ENCODE measurements around the gene BCAS3.

BCAS3 gene

DNA sequence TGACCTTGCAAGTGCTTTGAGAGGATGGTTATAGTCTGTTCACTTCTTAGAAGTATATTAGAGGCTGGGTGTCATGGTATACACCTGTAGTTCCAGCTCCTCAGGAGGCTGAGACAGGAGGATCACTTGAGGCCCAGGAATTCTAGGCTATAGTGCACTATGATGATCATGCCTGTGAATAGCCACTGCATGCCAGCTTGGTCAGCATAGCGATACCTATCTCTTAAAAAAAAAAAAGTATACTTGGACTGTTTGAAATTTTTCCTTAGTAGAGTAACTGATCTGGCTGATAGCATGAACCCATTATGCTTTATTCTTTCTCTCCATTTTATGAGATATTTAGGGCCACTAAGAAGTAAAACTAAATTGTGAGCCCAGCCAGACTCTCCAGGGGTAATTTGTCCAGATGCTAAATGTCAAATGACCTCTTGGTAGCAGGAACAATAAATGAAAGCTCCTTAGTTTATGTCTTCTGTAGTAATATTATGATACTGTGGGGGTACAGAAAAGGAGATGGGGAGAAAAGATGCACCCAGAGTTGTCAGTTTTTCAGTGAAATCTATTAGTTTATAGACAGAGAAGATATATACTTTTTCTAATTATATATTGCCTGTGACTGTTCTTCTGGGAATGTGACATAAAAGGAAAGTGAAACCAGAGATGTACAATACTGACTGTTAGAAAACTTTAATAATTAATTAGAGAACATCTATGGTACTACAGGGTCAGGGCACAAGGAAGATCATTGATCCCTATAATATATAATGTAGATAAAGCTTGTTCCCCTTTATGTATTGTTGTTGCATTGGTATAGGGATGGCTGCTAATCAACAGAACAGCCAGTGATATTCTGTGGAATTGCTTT, 386.7 kb downstream of the BCAS3 start:
- no peak for DNase-seq (ENCODE audit: low spot score)

DNA sequence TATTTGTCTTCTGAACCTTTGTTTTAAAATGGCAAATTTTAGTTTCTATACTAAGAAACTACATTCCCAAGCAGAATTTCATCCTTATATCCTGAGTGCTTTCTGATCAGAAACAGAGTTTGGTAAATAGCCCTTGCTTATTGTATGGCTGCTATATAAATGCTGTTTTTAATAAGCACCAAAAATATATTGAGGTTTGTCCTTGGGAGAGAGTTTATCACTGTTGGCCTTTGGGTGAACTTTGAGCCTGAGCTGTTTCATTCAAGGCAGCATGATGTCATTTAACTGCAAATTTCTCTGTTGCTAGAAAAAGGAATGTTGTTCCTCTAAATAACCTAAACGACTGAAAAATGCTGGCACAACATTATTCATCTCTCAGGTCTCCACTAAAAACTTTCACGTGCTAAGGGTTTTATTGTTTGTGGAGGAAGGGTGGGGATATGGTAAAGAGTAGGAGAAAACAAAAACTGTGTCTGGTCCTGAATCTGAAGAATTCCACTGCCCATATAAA, 387.7 kb downstream of the BCAS3 start:
- DNase-seq (ENCODE audit: low spot score), result no peak

DNA sequence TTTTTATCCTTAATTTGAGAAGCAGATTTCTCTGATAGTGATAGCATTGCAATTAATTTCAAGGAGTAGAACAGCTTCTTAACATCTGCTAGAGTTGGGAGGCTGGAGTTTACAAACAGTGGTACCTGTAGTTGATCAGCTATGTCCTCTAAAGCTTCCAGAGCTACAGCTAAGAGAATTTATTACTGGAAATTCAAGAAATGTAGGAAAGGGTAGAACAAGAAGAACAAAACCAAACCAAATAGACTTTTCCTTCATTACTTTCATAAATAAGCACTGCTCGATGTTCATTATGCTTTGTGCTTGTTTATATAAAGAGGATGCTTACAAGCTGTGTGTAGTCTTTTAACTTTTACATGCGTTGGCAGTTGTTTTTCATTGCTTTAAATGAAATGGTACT, 388.4 kb downstream of the BCAS3 start:
- DNase-seq (ENCODE audit: low spot score), result no peak

DNA sequence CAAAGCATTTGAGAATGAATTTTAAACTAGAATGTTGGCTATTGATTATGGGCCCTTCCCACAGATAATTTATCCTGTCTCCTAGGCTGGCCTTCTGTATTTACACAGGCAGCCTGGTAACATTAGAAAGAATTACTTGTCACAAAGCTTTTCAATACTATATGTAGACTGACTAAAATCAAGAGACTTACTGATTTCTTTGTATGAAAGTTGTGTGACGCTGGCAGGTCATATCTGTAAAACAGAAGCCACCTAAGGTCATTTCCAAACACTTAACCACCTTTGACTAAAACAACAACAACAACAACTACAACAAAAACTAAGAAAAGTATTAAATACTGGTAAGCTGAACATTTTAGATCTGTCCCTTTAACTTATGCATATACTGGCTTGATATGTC, 393.0 kb downstream of the BCAS3 start:
- DNase-seq (ENCODE audit: low spot score), result no peak

DNA sequence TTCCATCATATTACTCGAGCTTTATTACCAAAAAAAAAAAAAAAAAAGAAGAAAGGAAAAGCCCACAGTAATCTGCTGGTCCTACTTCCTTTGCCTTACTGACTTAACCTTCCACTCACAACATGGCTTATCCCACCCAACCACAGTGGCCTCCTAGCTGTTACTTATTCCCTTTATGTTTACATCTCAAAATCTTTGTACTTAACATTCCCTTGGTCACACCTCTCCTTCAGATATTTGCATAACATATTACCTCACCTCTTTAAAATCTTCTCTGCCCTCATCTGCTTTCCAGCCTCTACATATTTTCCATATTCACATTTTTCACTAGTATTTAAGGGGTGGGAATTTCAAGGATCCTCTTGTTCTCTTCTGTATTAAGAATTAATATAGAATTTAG, 395.0 kb downstream of the BCAS3 start:
- no peak for DNase-seq (ENCODE audit: low spot score)

DNA sequence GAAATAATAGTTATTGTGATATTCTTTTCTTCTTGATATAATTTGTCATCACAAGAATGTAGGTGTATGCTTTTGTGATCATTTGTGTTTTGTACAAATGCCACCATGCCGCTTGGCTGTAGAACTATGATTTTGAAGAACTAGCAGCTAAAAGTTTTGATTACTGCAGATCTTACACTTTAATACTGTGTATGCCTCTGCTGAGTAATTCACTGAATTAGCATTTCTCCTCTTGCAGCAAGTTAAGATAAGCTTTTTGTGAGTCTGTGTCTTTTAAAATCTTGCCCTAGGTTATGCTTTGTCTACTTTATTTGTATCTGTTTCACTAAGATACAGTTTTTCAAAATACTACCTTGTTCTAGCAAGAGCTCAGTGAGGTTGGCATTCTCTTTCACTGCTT, 395.5 kb downstream of the BCAS3 start:
- DNase-seq (ENCODE audit: low spot score), result no peak

DNA sequence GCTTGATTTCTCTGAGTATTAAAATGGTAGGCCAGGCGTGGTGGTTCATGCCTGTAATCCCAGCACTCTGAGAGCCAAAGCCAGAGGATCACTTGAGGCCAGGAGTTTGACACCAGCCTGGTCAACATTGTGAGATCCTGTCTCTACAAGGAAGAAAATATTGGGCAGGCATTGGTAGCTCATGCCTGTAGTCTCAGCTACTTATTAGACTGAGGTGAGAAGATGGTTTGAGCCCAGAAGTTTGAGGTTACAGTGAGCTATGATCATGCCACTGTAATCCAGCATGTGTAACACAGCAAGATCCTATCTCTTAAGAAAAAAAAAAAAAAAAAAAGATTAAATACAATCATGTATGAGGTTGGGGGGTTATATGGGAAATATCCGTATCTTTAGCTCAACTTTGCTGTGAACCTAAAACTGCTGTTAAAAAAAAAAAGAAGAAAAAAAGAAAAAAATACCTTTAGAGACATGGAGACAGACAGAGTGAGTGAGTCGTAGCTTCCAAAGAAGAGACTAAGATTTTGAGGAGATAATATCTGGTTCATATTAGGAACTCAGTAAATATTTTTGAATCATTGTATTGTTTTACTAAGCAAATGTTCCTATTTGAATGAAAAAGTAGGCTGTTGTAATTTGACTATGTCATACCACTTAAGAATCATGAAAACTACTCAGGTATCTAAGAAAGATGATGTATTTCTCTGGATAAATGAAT, 396.3 kb downstream of the BCAS3 start:
- DNase-seq (ENCODE audit: low spot score), result no peak

DNA sequence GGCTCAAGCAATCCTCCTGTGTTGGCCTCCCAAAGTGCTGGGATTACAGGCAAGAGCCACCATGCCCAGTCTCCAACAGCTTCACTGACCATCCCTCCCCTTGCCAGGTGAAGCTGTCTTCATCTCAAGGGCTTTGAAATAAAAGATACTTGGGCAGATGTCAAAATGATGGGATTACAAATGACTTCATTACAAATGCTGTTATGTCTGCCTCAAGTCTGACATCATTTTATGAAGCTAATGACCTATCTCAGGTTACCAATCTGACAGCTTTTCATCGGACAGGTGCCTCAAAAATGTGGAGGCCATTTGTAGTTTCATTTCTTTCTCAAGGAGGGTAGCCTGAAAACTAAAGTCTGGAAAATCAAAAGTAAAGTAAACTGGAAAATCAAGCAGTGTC, 398.3 kb downstream of the BCAS3 start:
- DNase-seq (ENCODE audit: low spot score), result no peak

DNA sequence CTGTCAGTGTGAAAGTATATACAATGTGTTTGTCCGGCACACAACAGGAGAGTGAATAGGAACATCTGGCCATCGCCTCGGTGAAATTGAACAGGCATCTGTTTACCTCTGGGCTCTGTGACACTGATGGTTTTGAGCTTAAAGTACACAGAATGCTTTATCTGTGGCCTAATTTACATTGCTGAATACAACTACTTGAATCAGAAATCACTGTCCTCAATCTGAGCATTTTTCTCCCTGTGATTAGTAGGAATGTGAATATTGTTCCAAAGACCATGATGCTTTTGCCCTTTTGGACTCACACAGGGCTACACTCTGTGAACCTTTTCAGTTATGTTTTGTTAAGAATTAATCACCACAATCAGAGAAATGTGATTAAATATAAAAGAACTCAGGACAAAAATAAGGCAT, 399.0 kb downstream of the BCAS3 start:
- DNase-seq (ENCODE audit: low spot score), result no peak

DNA sequence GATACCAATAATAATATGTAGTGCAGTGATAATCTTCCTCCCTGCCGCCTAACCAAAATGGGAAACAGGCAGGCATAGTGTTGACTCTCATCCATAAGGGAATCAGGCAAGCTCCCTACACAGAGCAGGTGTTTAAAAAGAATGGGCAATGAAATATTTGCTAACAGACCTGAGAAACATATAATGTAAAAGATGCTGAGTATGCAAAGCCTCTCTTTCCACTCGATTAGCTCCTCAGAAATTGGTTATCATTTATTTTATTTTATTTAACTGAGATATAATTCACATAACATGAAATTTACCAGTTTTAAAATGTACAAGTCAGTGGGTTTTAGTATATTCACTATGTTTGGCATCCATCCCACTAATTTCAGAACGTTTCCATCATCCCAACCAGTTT, 404.3 kb downstream of the BCAS3 start:
- DNase-seq (ENCODE audit: low spot score), result no peak

DNA sequence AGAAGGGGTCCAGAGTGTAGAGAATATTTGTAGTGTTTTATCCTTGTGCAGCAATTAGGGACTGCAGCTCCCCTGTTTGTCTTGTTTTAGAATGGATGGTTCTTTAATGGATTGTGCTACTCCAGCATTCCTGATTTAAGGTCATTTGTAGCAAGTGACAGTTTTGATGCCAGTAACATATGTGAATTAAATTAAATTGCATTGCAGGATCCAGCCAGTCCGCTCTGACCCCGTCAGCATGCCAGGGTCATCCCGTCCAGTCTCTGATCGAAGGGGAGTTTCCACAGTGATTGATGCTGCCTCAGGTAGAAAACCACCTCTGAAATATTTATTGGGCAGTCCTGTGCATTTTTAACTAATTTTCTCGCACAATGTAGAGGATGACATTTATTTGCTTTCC, 406.6 kb downstream of the BCAS3 start:
- peak; percentile 29 for DNase-seq (ENCODE audit: low spot score)

DNA sequence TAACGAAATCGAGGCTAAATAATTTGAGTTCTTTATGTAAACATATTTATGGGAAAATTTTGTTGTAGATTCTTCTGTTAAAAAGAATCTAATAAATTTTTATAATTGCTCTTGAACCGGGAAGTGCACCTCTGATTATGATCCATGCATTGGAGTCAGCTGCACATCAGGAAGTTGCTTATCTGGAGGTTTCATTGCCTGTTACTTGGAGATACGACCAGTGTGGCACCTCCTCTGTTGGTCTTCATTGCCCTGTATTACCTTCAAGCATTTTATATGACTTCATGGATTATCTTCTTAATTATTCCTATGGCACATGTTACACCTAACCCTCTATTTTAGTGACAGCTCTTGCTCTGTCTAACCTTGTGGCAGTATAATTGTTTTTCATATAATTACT, 409.4 kb downstream of the BCAS3 start:
- DNase-seq (ENCODE audit: low spot score), result no peak

DNA sequence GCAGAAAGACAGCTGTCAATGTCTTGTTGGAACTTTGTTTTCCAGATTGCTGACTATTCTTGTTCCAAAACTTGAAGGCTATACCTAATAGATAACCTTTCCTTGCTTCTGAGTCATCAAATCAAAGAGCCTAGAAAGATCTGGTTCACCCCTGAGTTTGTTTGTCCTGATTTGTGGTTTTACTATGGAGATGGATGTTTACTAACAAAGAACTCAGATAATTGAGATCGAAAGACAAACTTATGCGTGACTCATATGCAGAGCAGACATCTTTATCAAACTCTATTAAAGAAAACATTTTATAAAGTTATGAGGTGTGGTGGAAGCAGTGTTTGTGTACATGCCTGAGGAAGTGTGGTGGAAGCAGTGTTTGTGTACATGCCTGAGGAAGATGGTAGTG, 410.9 kb downstream of the BCAS3 start:
- DNase-seq (ENCODE audit: low spot score), result no peak

DNA sequence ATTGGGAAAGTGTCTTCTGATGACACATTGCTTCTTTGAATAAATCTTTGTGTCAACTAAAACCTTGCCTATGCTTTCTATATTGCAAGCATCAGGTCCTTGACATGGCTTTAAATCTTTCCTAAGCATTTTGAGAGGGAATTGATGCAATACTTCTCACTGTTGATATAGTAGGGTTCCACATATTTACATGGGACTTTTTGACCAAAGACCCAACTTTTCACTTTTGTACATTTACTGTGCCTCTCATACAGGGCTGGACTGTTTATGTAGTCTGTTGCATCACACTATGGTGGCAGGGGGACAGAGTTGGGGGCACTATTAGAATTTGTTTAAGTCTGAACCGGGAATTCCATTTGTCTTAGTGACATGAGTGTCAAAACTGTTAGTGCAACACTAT, 413.4 kb downstream of the BCAS3 start:
- no peak for DNase-seq (ENCODE audit: low spot score)

DNA sequence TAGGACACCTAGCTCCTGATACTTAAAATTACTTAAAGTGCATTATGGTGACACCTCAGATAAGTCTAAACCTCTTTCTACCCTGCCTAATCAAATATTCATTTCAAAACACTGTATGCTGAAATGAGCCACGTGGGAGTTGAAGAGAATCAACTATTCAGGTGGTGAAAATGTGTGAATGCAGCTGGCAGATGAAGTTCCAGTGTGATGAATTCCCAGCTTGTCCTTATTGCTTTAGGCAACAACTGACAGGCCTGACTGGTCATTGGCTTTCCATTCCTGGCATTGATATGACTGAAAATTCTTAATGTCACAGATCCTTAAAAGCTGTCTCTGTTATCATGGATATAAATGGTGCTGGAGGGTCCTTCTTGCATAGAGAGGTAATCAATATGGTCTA, 420.1 kb downstream of the BCAS3 start:
- DNase-seq (ENCODE audit: low spot score), result no peak

DNA sequence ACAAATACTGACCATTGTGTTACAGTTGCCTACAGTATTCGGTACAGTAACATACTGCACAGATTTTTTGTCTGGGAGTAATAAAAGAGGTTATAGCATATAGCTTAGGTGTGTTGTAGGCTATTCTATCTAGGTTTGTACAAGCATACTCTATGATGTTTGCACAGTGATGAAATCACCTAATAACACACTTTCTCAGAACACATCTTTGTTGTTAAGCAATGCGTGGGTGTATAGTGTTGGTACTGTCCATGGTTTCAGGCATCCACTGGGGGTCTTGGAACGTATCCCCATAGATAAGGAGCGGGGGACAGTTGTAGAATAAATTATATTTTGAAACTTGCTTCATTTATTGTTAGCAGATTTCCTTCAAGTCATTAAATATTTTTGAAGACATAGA, 428.7 kb downstream of the BCAS3 start:
- no peak for DNase-seq (ENCODE audit: low spot score)

DNA sequence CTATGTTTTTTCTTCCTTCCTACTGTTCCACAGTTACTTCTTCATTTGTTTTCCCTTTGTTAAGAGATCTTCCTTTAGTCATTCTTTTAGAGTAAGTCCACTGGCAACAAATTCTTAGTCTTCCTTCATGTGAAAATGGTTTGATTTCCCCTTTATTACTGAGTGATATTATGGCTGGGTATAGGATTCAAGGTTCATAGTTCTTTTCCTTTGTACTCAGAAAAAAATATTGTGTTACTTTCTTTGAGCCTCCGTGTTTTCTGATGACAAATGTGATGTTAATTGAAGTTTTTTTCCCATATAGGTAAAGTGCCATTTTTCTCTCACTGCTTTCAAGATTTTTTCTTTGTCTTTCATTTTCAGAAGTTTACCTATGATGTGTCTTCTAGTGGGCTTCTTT, 438.9 kb downstream of the BCAS3 start:
- no peak for DNase-seq (ENCODE audit: low spot score)

DNA sequence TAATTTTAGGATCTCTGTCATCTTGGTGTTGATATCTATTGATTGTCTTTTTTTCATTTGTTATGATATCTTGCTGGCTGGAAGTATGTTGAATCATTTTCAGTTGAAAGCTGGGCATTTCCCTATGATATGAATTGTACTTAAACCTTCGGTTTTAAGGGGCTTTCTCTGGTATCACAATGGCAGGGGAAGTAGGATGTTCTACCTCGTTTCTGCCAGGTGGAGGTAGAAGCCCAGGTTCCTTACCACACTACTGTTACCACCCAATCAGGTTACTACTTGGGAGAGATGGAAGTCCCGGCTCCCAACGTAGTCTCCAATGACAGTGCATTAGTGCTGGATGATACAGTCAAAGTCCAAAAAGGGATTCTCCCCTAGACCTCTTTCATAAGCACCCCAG, 440.3 kb downstream of the BCAS3 start:
- DNase-seq (ENCODE audit: low spot score), result no peak

DNA sequence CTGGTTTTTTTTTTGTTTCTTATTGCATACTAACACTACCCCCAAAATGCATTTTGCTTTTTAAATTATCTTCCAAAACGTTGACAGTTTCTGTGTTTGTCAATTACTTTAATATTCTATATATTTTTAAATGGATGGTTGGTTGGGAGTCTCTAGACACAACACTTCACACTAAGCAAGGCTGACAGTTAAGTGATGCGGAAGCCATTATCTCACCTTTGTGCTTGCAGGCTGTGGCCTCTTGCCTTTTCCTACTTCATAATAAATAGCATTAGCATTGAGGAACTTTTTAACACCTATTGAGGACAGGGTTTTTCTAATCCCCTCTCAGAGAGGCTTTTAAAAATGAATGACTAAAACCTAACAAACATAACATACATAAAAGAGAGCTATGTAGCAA, 441.2 kb downstream of the BCAS3 start:
- DNase-seq (ENCODE audit: low spot score), result no peak

DNA sequence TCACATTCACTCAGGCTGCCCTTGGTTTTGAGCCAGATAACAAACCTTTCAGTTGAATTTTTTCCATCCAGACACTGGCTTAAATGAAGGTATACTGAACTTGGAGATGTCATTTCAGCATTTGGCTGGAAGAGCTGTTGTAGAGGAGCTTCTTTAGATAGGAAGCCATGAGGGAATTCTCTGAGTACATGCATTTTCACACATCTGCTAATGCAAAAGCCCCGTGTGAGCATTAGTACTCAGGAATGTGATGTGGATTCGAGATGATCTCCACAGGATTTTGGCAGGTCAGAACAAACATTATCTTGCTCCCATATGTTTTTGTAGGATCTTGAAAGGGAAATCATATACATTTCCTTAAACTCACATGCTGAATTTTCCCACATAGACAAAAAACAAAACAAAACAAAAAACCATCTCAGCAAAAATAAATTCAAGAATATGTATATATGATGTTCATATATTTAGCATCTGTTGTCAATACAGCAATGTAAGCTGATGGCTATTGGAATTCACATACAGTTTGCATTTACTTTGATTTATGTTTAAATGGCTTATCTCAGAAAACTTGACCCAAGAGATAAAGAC, 444.8 kb downstream of the BCAS3 start:
- no peak for DNase-seq (ENCODE audit: low spot score)

DNA sequence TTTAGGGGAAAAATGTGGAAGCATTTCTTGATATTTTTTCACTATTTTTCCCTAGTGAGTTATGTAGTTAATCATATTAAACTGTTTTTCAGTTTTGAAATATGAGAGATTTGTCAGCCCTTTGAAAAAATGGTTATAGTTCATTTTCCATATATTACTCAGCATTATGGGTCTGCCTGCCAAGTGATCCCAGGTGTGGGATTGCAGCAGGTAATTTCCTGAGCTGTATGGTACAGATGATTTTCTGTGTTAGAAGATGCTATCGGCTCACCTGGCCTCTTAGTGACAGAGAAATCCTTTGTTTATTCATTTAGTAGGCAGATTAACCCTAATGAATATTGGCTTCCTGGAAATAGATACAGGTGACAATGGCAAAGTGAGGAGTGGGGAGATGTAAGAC, 446.9 kb downstream of the BCAS3 start:
- no peak for DNase-seq (ENCODE audit: low spot score)

DNA sequence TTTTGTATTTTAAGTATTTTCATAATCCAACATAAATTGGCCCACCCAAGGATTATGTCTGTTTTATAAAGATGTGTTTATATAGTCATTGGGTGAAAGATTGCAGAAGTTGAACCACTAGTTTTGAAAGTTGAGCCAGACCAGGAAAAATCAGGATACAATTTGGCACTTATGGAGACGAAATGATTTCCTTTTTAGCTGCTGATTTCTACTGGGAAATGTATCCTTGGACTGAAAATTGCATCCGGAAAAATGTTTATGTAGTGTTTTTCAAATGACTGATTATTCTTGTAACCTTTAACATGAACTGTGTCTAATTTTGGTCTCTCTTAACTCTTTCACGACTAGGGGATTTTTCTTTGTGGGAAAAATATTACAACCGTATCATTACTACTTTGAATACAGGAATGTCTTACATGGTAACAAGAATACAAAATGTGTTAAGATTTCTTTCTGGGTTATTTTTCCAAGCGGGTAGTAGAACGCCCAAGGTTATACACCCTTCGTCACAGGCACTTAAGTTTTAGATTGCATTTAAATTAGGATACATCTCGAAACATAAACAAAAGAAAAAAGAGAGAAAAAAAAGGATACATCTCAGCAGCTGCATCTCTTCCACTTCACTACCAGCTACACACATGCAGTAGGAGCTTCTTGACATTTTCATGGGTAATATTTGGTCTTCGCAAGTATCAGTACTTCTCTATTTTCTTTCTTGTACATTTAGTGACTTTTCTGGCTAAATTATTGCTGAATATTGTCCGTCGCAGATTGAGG, 449.0 kb downstream of the BCAS3 start:
- no peak for DNase-seq (ENCODE audit: low spot score)

All from SK-N-DZ (cell line).